HG03039 (cell line): Measurements from ENCODE around the gene SNURF.
"Not testable (repeated sequence)": the region's sequence is repeated elsewhere in the genome, so short reads cannot be mapped to it uniquely, and the experiment has no call there.

ENCODE experiments used
- ATAC-seq: cut with Tn5 transposase; IDR thresholded peaks from one replicate; pipeline ENCODE4 v1.9.1; 2021; ENCODE audit warnings: mild to moderate bottlenecking, moderate library complexity; ENCODE audit not compliant: unreplicated experiment

The SNURF gene, protein sequence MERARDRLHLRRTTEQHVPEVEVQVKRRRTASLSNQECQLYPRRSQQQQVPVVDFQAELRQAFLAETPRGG

GRCh38 chr15:24954783-24955530 is at the start of gene SNURF, which contains the start of gene SNRPN:
SNURF (plus strand) TSS chr15:24954987; CDS start chr15:24955049, 62 bp downstream.
SNRPN (plus strand) TSS chr15:24954987; CDS start chr15:24974454, 19,467 bp downstream.
- peak; percentile 59 for ATAC-seq

GRCh38 chr15:24916305-24917009 is 38.3 kb upstream of the SNURF start:
- ATAC-seq = no peak

- no peak for ATAC-seq
Observed at GRCh38 chr15:24917431-24917830, 37.4 kb upstream of the SNURF start.

GRCh38 chr15:24919446-24919845 is 35.3 kb upstream of the SNURF start:
- no peak for ATAC-seq

DNA sequence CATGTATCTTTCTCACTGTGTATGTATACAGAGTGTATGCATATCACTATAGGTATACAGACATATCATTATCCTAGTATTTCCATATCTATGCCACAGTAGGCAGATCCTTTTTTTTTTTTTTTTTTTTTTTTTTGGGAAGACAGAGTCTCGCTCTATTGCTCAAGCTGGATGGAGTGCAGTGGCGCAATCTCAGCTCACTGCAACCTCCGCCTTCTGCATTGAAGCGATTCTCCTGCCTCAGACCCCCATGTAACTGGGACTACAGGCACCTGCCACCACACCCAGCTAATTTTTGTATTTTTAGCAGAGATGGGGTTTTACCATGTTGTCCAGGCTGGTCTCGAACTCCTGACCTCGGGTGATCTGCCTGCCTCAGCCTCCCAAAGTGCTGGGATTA is 32.0 kb upstream of the SNURF start:
- ATAC-seq = not testable (repeated sequence)

- no peak for ATAC-seq
Observed at GRCh38 chr15:24924153-24924552, 30.6 kb upstream of the SNURF start.

DNA sequence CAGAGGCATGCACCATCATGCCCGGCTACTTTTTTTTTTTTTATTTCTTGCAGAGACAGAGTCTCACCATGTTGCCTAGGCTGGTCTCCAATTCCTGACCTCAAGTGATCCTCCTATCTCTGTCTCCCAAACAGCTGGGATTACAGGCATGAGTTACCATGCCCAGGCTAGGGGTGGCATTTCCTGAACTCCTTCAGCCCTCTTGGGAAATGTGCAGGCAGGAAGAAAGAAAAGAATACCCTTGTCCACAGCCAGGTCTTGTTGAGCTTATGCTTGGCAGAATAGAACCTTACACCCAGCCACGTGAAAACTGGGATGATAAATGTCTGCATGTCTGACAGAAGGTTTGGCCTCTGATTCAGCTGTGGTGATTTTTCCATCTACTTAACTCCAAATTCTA is 30.2 kb upstream of the SNURF start:
- ATAC-seq = no peak

DNA sequence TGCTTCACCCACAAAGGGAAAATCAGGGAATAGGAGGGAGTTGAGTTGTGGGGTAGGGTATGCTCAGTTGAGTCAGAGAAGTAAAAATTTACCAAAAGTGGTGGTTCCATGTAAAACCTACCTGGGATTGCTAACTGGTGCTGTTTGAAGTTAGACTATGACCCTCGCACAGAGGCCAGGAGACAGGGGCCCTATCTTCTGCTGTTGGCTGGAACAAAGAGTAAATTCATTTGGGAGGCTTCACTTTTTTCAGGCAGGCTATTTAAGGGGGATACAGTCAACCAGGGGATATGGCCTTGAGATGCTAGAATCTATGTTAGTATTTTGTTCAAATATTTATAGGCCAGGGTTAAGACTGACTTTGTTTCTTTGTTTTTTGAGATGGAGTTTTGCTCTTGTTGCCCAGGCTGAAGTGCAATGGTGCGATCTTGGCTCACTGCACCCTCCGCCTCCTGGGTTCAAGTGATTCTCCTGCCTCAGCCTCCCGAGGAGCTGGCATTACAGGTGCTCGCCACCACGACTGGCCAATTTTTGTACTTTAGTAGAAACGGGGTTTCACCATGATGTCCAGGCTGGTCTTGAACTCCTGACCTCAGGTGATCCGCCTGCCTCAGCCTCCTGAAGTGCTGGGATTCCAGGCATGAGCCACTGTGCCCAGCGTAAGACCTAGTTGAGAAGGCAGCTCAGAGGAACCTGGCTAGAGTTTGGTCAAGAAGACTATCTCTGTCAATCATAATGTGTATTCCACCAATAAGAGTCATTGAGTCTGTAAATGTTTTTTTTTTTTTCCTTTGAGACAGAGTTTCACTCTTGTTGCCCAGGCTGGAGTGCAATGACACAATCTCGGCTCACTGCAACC is 22.7 kb upstream of the SNURF start:
- ATAC-seq = not testable (repeated sequence)

DNA sequence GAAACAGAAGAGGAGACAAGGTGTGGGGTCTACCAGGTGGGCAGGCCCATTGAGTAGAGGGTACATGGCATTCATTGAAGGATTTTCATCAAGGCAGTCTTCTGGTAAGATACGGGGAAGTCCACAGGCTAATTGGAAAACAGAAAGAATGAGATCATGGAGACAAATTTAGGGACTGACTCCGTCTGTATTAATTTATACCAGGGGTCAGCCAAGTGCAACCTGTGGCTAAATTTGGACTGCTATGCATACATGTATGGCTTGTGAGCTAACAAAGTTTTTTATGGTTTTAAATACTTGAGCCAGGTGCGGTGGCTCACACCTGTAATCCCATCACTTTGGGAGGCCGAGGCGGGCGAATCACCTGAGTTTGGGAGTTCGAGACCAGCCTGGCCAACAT is 21.1 kb upstream of the SNURF start:
- no peak for ATAC-seq

DNA sequence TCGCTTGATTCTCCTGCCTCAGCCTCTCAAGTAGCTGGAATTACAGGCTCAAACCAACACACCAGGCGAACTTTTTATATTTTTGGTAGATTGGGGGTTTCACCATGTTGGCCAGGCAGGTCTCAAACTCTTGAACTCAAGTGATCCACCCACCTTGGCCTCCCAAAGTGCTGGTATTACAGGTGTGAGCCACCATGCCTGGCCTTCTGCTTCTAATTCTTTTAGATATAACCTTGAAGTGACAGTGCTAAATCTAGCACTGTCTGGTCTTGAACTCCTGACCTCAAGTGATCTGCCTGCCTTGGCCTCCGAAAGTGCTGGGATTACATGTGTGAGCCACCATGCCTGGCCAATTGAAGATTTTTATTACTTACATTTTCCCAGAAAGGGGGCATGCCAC is 16.6 kb upstream of the SNURF start:
- not testable (repeated sequence) for ATAC-seq

- ATAC-seq = no peak
Observed at GRCh38 chr15:24940236-24940635, 14.6 kb upstream of the SNURF start.

GRCh38 chr15:24943361-24943760 is 11.4 kb upstream of the SNURF start:
- ATAC-seq = no peak

DNA sequence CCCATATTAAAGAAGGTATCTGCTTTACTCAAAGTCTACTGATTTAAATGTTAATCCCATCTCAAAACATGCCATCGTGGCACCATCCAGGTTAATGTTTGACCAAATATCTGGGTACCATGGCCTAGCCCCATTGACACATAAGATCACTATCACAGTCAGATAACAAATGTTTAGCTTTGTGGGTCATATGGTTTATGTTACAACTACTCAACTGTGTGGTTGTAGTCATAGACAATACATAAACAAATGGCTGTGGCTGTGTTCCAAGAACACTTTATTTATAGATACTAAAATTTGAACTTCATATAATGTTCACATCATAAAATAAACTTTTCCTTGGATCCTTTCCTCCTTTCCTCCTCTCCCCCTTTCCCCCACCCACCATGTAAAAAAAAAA is 9.8 kb upstream of the SNURF start:
- ATAC-seq = no peak

- no peak for ATAC-seq
Observed at GRCh38 chr15:24945711-24946110, 9.1 kb upstream of the SNURF start.

DNA sequence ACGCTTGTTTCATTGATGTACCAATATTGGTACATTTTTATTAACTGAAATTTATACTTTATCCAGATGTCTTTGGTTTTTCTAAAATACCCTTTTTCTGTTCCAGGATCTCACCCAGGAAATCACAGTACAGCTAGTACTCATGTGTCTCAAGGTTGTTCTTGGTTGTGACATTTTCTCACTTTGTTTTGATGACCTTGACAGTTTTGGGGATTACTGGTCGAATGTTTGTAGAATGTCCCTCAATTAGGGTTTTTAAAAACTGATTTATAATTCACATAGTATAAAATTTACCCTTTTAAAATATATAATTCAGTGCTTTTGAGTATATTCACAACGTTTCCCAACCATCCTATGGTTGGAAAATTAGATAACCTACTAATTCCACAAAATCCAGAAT is 6.3 kb upstream of the SNURF start:
- no peak for ATAC-seq

GRCh38 chr15:24955531-24955921 is 739 bp downstream of the SNURF start:
- no peak for ATAC-seq

GRCh38 chr15:24956111-24956838 is 1.5 kb downstream of the SNURF start:
- peak; percentile 63 for ATAC-seq

DNA sequence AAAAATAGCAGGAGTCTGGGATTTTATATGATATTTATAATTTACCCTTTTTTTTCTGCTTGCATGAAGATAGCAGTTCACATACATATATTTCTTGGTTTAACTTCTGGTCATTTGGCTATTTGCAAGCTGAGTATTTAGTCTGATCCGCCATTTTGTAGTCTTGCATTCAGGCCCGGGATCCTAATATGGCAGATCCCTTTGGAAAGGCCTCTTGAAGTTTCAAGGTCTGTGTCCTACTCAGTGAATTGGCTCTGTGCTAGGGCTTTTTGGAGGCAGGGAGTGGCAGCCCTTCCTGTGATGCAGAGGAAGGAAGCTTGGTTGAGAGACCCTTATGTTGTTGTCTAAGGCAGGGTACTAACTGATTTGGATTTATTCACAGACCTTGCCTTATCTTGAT is 2.9 kb downstream of the SNURF start:
- no peak for ATAC-seq

DNA sequence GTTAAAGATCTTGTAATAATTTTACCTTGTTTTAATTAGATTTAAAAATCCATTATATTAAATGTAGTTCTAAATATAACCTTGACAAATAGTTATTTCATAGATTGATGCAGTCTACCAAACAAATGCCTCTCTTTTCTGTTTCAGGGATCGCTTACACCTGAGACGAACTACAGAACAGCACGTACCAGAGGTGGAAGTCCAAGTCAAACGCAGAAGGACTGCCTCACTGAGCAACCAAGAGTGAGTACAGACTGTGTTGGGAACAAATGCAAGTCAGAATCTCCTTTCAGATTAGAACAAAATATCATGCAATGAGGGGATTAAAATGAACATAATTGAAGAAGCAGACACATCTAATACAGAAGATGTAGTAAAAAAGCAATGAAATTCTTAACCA is 7.2 kb downstream of the SNURF start:
- ATAC-seq = no peak

- ATAC-seq = no peak
Observed at GRCh38 chr15:24962880-24963279, 8.1 kb downstream of the SNURF start.
